Upper lobe of left lung (tissue), 6 donors: ENCODE measurements around the gene SHISA7. TPM values are rescaled to one million over a fixed set of nuclear protein-coding genes. Genes with fewer than 3 reads are reported as not detected.
A peak's percentile ranks its signal among the peaks of the same experiment; 100 is the strongest.

Experiments
- ATAC-seq, 2 donors: fragments of 200-7000 bp; cut with Tn5 transposase; one replicate each; pipeline ENCODE4 v1.9.1; 2022; ENCODE audit warnings: mild to moderate bottlenecking in 2 of 2, moderate library complexity in 2 of 2; ENCODE audit not compliant: low FRiP score in 2 of 2
- DNase-seq, 2 donors: peaks; one replicate each; pipeline ENCODE4 v3.0.0-alpha.2; 2019 to 2020
- H3K27ac ChIP-seq, 4 donors: fragments of 200-600 bp; sonication (generic); one replicate each; pipeline ENCODE4 v1.5.1; 2016 to 2019
- H3K27me3 ChIP-seq, 4 donors: fragments of 200-600 bp; sonication (generic); one replicate each; pipeline ENCODE4 v1.5.1; 2017 to 2019
- H3K36me3 ChIP-seq, 4 donors: fragments of 200-600 bp; sonication (generic); one replicate each; pipeline ENCODE4 v1.5.1; 2016 to 2019
- H3K4me1 ChIP-seq, 4 donors: fragments of 200-600 bp; sonication (generic); one replicate each; pipeline ENCODE4 v1.5.1; 2018 to 2019
- H3K4me3 ChIP-seq, 4 donors: fragments of 200-600 bp; sonication (generic); one replicate each; pipeline ENCODE4 v1.5.1; 2017 to 2019; ENCODE audit warnings: mild to moderate bottlenecking in 2 of 4, moderate library complexity in 1 of 4
- H3K9me3 ChIP-seq, 4 donors: fragments of 200-600 bp; sonication (generic); one replicate each; pipeline ENCODE4 v1.5.1; 2018 to 2019
- EP300 ChIP-seq, 4 donors: sonication (generic); formaldehyde crosslinking; IDR thresholded peaks; one replicate each; pipeline ENCODE4 v1.5.1; 2017; ENCODE audit warnings: antibody characterized with exemption in 4 of 4, control low read depth in 2 of 4
- POLR2A ChIP-seq, 4 donors: fragments of 450-650 bp; IDR thresholded peaks; one replicate each; pipeline ENCODE4 v1.5.1; 2016 to 2017; ENCODE audit warnings: antibody characterized with exemption in 4 of 4, mild to moderate bottlenecking in 2 of 4
- POLR2AphosphoS5 ChIP-seq, 2 donors: sonication (generic); formaldehyde crosslinking; IDR thresholded peaks; one replicate each; pipeline ENCODE4 v1.5.1; 2017; ENCODE audit warnings: antibody characterized with exemption in 2 of 2
- WGBS, 2 donors: methylation state at CpG; one replicate each; pipeline ENCODE4 v1.1.5; 2017 to 2018; 5-methylcytosine and 5-hydroxymethylcytosine counted together
- total RNA-seq, 6 donors: library from RNA; depleted of rRNA in 4 of 6; stranded (reverse); fragments of >200 nt in 4 of 6; gene quantifications; one replicate each; pipeline versions ENCODE4 v1.1.0 to v1.2.1, GENCODE V29; 2016 to 2021
- TF ChIP-seq, protein P1 (sequence below), 6 experiments: fragments of 450-650 bp in 4 of 6; fragments of 200-600 bp in 2 of 6; sonication (generic) in 2 of 6; IDR thresholded peaks; one replicate each; pipeline ENCODE4 v1.5.1; 2016 to 2019; ENCODE audit warnings: antibody characterized with exemption in 6 of 6
- donor health status: DM: no; HTN: no; CAD: no; lungs with moderate emphysema.
- donor health status: DM: no; HTN: yes; CAD: no; lungs with severe emphysema.

Gene SHISA7
- total RNA-seq, 6 donors from 2014 or later: not detected

DNA sequence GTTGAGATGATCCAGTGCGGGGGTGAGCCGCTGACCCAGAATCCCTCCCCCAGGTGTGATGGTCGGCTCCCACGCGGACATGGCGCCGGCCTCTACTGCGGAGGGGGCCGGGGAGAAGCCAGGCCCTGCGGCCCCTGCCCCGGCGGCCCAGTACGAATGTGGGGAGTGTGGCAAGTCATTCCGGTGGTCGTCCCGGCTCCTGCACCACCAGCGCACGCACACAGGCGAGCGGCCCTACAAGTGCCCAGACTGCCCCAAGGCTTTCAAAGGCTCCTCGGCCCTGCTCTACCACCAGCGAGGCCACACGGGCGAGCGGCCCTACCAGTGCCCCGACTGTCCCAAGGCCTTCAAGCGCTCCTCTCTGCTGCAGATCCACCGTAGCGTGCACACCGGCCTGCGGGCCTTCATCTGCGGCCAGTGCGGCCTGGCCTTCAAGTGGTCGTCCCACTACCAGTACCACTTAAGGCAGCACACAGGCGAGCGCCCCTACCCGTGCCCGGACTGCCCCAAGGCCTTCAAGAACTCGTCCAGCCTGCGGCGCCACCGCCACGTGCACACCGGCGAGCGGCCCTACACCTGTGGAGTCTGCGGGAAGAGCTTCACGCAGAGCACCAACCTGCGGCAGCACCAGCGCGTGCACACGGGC is 38.2 kb upstream of the SHISA7 start:
- ATAC-seq (no peak), DNase-seq (peak in 1 of 2 donors; percentile 83)
- H3K4me3 ChIP-seq: no peak overlapping the region
- peaks cover 30 to 39% (median 37%) of the 10 kb centered on the region in 4 donors for H3K4me1 ChIP-seq
- TF ChIP-seq, protein P1, sequence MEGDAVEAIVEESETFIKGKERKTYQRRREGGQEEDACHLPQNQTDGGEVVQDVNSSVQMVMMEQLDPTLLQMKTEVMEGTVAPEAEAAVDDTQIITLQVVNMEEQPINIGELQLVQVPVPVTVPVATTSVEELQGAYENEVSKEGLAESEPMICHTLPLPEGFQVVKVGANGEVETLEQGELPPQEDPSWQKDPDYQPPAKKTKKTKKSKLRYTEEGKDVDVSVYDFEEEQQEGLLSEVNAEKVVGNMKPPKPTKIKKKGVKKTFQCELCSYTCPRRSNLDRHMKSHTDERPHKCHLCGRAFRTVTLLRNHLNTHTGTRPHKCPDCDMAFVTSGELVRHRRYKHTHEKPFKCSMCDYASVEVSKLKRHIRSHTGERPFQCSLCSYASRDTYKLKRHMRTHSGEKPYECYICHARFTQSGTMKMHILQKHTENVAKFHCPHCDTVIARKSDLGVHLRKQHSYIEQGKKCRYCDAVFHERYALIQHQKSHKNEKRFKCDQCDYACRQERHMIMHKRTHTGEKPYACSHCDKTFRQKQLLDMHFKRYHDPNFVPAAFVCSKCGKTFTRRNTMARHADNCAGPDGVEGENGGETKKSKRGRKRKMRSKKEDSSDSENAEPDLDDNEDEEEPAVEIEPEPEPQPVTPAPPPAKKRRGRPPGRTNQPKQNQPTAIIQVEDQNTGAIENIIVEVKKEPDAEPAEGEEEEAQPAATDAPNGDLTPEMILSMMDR (IDR thresholded peaks at IDR 0.05): no peak
- TF ChIP-seq POLR2A (IDR thresholded peaks at IDR 0.05): no peak
- no peak for TF ChIP-seq EP300 (IDR thresholded peaks at IDR 0.05)
- TF ChIP-seq POLR2AphosphoS5 (IDR thresholded peaks at IDR 0.05): no peak
- WGBS, 2 donors: 96 to 97% methylated on average over 13 to 36 of the region's 52 CpGs
- no peaks in the 10 kb centered on the region for H3K27me3 ChIP-seq
- H3K36me3 ChIP-seq: peaks cover 4 to 30% (median 24%) of the 10 kb centered on the region in 4 donors
- no peaks in the 10 kb centered on the region for H3K9me3 ChIP-seq
- no peak overlapping the region for H3K27ac ChIP-seq

DNA sequence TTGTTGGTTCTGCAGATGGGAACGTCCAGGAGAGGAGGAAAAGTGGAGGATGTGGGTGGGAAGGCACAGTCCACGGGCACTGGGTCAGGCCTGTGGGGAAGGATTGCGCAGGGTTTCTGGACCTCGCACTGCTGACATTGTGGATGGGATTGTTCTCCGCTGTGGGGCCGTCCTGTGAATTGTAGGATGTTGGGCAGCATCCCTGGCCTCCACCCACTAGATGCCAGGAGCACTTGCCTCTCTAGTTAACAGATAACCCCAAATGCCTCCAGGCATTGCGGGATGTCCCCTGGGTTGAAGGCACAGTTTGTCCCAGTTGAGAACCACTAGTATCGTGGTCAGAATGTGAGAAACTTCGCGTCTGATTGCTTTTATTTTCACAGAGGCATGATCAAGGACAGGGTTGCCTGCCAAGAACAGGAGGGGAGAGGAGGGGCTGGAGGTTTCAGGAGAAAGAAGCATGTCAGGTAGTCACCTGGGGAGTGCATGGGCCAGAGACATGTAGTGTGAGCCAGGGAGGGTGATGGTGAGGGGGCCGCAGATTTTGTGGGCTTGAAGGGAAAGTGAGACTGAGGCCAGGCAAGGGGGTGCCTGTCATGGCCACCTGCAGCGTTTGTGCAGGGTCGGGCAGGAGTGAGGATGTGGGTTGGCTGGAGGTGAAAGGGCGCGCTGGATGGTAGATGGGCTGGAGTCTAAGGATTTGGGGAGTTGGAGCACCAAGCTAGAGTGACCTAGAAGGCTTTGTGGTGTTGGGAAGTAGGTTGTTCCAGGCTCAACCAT is 36.5 kb upstream of the SHISA7 start:
- no peak for TF ChIP-seq POLR2AphosphoS5 (IDR thresholded peaks at IDR 0.05)
- TF ChIP-seq EP300 (IDR thresholded peaks at IDR 0.05): no peak
- TF ChIP-seq, protein P1 (IDR thresholded peaks at IDR 0.05): no peak
- no peak for TF ChIP-seq POLR2A (IDR thresholded peaks at IDR 0.05)
- Histone ChIP-seq H3K27ac (no peak overlapping the region), H3K9me3 (no peaks in the 10 kb centered on the region), H3K4me1 (peaks cover 22 to 31% (median 27%) of the 10 kb centered on the region in 4 donors), H3K27me3 (no peaks in the 10 kb centered on the region), H3K4me3 (no peak overlapping the region), H3K36me3 (peaks cover 4 to 30% (median 24%) of the 10 kb centered on the region in 4 donors)
- ATAC-seq (no peak), DNase-seq (no peak)
- 70 to 72% methylated on average over 14 to 15 of the region's 15 CpGs for WGBS, 2 donors

DNA sequence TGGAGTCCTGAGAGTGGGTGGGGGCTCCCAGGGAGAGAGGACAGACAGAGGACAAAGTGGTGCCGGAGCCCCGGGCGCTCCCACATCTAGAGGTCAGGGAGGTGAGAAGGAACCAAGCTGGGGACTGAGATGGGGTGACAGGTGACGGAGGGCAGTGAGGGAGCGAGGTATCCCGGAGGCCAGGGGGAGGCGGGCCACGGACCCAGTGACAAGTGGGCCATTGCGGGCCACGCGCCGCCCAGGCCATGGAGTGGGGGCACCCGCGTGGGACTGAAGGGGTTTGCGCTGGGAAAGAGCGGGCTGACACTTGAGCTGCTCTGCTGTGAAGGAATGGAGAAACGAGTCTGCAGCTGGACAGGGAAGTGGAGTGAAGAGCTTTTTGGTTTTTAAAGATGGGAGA is 35.9 kb upstream of the SHISA7 start:
- no peaks in the 10 kb centered on the region for H3K27me3 ChIP-seq
- no peak for ATAC-seq
- 83 to 86% methylated on average over 17 of the region's 17 CpGs for WGBS, 2 donors
- H3K36me3 ChIP-seq: peaks cover 4 to 30% (median 24%) of the 10 kb centered on the region in 4 donors
- no peaks in the 10 kb centered on the region for H3K9me3 ChIP-seq
- H3K4me3 ChIP-seq: no peak overlapping the region
- TF ChIP-seq EP300 (IDR thresholded peaks at IDR 0.05) (no peak), POLR2AphosphoS5 (IDR thresholded peaks at IDR 0.05) (no peak), POLR2A (IDR thresholded peaks at IDR 0.05) (no peak)
- TF ChIP-seq, protein P1 (IDR thresholded peaks at IDR 0.05): no peak
- DNase-seq: peak in 1 of 2 donors; percentile 78
- no peak overlapping the region for H3K27ac ChIP-seq
- peaks cover 16 to 25% (median 21%) of the 10 kb centered on the region in 4 donors for H3K4me1 ChIP-seq

DNA sequence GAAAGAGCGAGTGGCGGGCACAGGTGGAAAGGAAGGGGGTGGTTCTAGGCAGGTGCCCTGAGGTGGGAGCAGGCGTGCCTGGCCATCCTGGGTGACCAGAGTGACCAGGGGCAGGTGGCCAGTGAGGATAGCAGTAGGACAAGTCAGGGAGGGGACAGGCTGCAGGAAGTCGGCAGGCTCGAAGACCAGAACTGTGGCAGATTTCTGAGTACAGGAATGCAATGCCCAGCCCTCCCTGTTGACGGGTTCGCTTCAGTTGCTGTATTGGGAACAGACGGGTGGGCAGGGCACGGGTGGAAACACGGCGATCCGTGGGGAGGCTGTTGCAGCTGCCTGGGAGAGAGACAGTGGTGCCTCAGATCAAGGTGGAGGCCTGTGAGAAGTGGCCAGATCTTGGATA is 35.3 kb upstream of the SHISA7 start:
- Histone ChIP-seq H3K27ac (no peak overlapping the region), H3K4me3 (no peak overlapping the region), H3K27me3 (no peaks in the 10 kb centered on the region), H3K4me1 (peaks cover 15 to 24% (median 20%) of the 10 kb centered on the region in 4 donors), H3K9me3 (no peaks in the 10 kb centered on the region), H3K36me3 (peaks cover 4 to 27% (median 20%) of the 10 kb centered on the region in 4 donors)
- WGBS, 2 donors: 88 to 92% methylated on average over 12 of the region's 12 CpGs
- TF ChIP-seq POLR2AphosphoS5 (IDR thresholded peaks at IDR 0.05): no peak
- TF ChIP-seq POLR2A (IDR thresholded peaks at IDR 0.05): no peak
- no peak for TF ChIP-seq EP300 (IDR thresholded peaks at IDR 0.05)
- TF ChIP-seq, protein P1 (IDR thresholded peaks at IDR 0.05): no peak
- DNase-seq (peak in 1 of 2 donors; percentile 45), ATAC-seq (no peak)
